Coronary artery (tissue), 2 donors: ENCODE data around the gene C1orf105.

Experiments
- DNase-seq: peaks from one replicate; pipeline ENCODE4 v3.0.0-alpha.2; 2017; ENCODE audit warnings: low spot score
- H3K27ac ChIP-seq, 2 donors: fragments of 200-600 bp; sonication (generic); one replicate each; pipeline ENCODE4 v1.5.1; 2016 to 2019
- H3K4me3 ChIP-seq: fragments of 200-600 bp; sonication (generic); 2 replicates; pipeline ENCODE4 v1.5.1; 2016; ENCODE audit warnings: mild to moderate bottlenecking, moderate library complexity
- CTCF ChIP-seq: fragments of 200-600 bp; sonication (generic); IDR thresholded peaks from one replicate; pipeline ENCODE4 v1.5.1; 2019; ENCODE audit warnings: antibody characterized with exemption

Gene C1orf105

GRCh38 chr1:172447641-172448040 is 27.2 kb downstream of the C1orf105 start:
- no peak overlapping the region for H3K4me3 ChIP-seq
- DNase-seq: no peak
- no peak for TF ChIP-seq CTCF
- no peak overlapping the region for H3K27ac ChIP-seq

DNA sequence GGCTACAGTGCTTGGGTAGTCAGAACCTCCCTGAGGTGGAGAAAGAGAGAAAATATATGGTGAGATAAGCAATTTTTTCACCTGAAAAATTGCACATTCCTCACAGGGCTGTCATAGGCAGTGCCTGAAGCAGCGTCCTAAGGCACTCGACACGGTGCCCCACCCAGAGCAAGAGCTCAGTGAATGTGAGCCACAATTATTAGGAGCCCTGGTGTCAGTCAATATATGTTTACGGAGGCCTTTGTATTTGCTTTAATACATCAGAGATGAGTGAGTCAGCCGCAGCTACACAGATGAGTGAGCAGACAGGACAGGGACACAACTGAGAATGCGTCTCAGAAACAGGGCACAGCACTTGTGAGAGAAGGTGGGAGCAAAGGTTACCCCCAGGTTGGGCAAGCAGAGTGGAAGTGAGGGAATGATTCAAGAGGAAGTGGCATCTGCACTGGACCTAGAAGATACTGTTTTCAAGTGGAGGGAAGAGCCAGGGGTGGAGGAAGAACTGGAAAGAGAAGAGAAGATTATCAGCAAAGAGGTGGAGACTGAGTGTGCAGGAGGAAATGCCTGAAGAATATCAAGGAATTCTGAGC is 28.6 kb downstream of the C1orf105 start:
- H3K4me3 ChIP-seq: no peak overlapping the region
- no peak overlapping the region for H3K27ac ChIP-seq
- TF ChIP-seq CTCF: no peak
- no peak for DNase-seq

GRCh38 chr1:172449585-172450523 is 29.4 kb downstream of the C1orf105 start:
- TF ChIP-seq CTCF: peak; percentile 74
- Histone ChIP-seq H3K27ac (no peak overlapping the region), H3K4me3 (peak overlapping the region; percentile 38)
- DNase-seq: no peak

DNA sequence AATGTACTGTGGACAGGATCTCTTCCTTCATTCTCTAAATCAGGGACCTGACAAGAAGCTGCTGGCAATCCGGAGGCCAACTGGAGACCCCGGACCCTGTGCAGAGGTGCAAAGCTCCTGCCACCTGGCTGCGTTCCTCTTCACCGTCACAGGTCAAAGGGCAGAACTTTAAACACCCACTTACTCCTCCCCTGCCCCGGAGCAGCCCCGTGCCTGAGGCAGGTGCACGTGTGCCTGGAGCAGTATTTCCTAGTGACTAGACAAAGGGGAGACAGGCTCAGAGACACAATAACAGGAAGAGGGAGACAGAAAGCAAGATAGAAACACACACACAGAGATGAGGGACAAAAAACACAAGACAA is 30.0 kb downstream of the C1orf105 start:
- Histone ChIP-seq H3K4me3 (no peak overlapping the region), H3K27ac (no peak overlapping the region)
- no peak for TF ChIP-seq CTCF
- no peak for DNase-seq

GRCh38 chr1:172451002-172451443 is 30.5 kb downstream of the C1orf105 start:
- no peak for DNase-seq
- TF ChIP-seq CTCF: no peak

DNA sequence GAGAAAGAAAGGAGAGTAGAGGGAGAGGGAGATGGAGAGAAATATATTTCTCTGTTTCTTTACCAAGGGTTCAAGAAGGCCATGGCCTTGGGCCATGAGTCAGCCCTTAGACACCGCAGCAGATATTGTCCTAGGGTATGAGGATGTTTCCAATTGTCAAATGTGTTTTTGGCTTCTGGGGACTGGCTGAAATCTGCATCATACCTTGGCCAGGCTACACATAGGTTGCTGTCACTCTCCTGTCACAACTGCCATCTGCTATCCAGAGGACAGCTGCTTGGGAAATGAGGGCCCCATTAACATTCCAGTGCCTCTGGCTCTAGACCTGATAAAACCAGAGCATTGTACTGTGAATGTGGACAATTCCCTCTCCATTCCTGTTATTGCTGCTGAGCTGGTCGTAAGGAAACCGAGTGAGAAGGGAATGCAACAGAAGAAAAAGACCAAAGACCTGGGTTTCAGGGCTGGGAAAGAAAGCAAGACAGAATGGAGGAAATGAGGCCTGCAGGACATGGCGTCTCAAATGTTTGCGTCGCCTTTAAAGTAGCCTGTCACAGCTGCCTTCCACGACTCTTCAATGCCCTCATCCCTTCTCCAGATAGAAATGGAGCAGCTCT is 32.2 kb downstream of the C1orf105 start:
- TF ChIP-seq CTCF: no peak
- DNase-seq: no peak
- Histone ChIP-seq H3K4me3 (no peak overlapping the region), H3K27ac (no peak overlapping the region)

More at GRCh38 chr1:172451002-172451443, 30.5 kb downstream of the C1orf105 start:
- H3K4me3 ChIP-seq: no peak overlapping the region
- H3K27ac ChIP-seq: no peak overlapping the region
